Hematopoietic multipotent progenitor cell (in vitro differentiated cells): ENCODE results near the gene TMEM200A. TPM values are rescaled to one million over a fixed set of nuclear protein-coding genes. Genes with fewer than 3 reads are reported as not detected.
A peak's percentile ranks its signal among the peaks of the same experiment; 100 is the strongest.

Experiments
- DNase-seq, 3 donors: peaks; one replicate each; pipeline ENCODE4 v3.0.0-alpha.2; 2011 to 2015; ENCODE audit warnings: low read depth in 2 of 3, low spot score in 2 of 3
- total RNA-seq: library from RNA; depleted of rRNA; stranded (reverse); fragments of >200 nt; gene quantifications from one replicate; pipeline ENCODE4 v1.2.3, GENCODE V29; 2012

The TMEM200A gene
- total RNA-seq, 1 donor: 3.5 TPM

DNA sequence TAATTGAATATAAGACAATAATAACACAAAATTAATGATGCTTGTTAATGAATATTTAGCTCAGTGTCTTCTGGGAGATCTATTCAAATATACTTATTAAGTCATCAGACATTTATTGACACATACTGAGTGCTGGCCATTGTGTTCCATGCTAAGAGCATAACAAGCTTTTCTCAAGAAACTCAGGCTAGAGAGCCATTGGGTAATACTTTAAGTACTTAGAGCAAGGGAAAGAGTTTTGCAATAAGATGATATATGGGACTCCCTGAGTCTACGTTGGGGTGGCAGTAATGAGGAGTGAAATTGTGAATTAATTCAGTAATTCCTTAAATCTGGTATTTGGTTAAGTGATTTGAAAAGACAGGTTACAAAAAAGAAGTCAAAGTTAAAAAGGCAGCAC is 11.1 kb downstream of the TMEM200A start:
- DNase-seq: no peak

DNA sequence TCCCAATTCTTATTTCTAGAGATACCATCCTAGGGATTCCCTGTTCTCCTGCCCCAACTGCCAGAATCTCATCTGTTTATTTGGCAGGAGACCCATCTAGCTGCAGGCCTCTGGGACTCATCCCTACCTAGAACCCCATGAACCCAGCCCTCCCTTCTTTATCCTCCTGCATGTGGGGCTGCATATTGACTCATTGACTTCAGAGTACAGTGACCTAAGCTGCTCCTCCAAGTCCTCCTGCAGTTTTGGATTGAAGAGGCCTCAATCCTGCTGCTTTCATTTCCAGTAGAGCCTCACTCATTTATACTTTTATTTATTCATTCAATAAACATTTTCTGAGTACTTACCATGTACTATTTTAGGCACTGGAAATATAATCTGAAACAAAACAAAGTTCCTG is 11.6 kb downstream of the TMEM200A start:
- no peak for DNase-seq

DNA sequence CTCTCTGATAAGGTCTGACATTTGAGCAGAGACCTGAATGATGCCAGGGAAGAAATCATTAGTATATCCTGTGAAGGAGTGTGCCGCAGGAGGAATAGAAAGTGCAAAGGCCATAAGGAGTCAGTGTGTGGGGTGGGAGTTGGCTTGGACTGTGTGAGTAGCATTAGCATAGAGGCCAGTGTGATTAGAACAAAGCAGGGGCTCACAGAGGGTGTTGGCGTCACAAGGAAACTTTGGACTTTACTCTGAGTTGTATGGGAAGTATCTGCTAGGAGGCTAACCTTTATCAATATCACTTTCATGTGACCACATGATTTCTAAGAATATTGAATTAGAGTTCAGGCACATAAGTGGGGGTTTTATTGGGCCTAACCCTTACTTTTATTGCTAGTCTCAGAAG is 12.1 kb downstream of the TMEM200A start:
- DNase-seq: no peak

DNA sequence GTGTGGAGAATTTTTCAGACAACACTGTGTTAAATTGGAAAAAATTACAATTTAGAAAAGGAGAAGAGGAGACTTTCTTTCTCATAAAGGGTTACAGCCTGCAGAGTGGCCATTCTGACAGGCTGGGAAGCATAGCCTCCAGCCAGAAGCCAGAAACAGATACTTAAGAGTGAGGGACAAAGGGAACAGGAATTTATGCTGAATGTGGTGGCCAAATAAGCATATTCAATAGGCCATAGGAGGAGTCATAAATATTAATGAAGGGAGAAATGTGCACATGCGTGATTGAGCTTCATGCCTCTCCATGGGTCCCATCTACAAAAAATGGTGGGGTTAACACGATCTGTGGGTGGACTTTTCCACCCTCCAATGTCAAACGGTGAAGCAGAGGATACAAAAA is 13.4 kb downstream of the TMEM200A start:
- DNase-seq: no peak

DNA sequence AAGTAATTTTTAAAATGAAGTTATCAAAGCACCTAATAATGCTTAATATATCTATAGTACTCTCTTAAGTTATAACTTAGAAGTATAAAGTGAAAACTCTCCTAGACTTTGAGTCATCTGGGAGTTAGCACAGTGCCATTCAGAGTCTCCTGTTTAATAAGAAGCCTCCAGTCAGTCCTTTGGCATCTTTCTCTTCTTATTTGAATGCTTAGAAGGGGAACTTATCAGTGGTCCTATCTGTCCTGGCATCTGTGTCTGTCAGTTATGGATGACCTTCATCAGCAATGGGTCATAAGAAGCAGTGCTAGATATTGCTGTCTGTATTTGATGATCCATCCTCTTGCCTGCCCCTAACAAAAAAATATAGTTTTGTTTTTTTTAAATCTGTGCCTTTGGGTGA is 15.2 kb downstream of the TMEM200A start:
- DNase-seq: no peak

DNA sequence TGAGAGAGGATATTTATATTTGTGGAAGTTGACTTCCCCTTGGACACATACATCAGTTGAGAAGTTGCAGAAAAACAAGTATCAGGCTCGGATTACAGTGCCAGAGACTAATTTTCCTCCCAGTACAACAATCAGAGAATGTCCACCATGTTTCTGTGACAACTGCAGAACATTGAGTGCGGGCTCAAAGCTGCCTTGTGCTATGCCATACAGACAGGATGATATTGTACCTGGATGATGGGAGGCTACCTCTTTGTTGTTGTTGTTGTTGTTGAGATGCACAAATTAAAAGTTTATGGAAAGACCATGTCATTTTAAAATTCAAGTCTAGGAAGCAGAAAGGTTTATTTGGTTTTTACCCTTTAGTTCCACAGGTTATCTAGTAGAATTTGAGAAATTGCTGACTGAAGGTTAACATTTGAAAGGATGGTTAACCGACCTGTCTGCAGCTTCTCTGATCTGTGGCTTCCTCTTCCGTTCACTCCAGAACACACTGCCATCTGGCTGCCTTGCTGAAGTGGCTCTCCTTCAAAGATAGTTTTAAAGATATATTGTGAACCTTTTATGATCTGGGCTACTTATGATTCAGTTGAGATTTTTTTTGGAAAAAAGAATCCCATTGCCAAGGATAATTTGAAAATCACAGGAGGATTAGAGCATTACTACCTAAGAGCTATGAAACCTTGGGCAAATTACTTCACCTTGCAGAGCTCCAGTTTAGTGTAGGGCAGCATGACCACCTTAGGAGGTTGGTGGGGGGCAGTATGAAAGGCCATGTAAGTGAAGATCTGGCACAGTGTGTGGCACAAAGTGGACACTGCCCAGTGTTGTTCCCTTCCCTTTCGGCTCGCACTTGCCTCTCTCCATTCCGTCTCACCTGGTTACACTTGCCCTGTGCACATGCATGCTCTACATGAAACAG is 15.9 kb downstream of the TMEM200A start:
- DNase-seq: peak in 2 of 3 donors; percentile 51 to 84

DNA sequence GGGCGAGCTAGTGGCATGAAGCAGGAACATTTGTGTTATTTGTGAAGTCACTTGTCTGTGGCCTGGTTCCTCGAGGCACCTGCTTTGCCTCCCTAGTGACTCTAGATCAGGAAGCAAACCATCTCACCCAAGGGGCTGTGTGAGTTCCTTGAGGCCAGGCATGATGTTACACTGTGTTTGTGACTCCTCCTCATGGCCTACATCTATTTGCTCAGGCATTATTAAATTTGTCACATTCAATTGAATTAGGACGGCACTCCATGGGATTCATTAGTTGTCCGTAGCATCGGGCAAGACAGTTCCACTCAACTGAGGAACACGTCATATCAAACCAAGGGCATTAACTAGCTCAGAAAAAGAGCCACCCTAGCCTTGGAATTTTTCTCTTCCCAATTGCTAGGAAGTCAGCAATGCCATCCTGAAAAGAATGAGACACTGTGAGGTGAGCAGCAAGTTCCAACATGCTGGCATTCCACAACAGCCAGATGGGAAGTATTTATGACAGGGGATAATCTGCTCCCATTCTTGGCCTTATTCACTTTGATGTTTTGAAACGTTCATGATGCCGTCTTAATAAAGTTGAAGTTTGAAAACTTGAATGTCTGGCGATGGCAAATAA is 17.2 kb downstream of the TMEM200A start:
- no peak for DNase-seq

DNA sequence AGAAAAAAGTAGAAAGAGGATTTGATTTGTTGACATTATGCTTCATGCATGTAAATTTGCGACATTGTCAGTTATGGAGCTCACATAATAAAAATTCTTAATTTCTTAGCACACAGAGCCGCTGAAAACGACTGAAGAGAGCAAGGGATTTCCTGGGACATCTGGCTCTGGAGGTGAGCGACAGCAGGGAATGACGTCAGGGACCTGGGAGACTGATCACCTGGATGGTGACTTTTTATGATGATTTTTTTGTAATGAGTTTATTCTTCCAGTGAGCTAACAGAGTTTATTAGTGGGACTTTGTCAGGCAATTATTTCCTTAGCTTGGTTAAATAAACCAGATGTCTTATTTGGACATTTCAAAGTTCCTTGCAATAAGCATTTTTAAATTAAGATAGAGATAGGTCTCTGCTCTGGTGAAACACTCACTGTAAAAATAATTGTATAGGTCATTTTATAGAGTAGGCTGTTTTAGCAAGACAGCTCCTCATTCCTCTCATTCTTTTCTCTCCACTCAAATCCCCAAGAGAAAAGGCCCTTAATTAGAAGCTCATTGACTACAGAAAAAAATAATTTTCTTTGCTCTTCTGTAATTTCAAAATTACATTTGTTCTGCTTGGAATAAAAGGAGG is 19.4 kb downstream of the TMEM200A start:
- DNase-seq: no peak

DNA sequence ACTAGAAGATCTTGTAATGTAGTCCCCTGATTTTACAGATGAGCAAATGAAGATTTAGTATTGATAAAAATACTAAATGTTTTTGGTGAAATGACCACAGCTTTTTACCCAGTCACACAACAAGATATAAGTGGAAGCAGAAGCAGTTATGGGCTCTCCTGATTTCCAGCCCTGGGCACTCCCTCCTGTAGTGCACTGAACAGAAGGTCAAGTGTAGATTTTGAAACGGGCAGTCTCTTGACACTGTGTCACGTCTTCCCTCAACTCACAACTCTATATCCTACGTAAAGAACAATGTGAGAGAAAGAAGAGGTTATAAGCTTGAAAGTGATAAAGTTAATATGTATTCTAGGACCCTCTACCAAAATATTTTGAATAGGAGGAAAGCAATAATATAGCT is 23.3 kb downstream of the TMEM200A start:
- no peak for DNase-seq

DNA sequence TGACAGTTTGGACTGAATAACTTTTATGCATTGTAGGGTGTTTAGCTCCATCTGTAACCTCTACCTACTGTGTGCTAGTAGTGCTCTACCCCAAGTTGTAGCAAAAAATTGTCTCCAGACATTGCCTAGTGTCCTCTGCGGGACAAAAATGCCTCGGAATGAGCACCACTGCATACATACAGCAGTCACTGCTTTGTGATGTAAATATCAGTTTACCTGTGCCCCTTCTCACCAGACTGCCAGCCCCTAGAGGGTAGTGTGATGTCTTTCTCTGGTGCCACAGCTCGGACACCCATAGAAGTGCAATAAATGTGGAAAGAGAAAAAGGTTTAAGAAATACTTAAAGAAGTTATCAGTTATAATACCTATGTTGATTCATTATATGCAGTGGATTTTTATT is 25.1 kb downstream of the TMEM200A start:
- no peak for DNase-seq

DNA sequence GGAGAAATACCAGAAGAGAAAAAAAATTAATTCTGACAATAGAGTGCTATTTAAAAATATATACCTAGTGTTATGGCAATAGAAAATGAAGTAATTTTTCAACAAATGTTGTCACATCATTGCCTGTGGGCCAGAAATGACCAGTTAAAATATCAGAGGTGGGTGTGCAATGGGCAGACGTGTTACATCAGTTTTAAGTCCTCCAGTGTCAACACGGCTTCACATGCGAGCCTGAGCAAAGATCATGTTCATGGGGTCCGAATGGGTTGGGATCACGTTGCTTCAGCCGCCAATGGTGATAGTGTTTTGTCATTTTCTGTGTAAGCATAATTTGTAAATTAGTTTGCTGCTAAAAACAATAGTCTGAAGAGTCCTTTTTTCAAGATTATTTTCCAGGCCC is 27.5 kb downstream of the TMEM200A start:
- no peak for DNase-seq

DNA sequence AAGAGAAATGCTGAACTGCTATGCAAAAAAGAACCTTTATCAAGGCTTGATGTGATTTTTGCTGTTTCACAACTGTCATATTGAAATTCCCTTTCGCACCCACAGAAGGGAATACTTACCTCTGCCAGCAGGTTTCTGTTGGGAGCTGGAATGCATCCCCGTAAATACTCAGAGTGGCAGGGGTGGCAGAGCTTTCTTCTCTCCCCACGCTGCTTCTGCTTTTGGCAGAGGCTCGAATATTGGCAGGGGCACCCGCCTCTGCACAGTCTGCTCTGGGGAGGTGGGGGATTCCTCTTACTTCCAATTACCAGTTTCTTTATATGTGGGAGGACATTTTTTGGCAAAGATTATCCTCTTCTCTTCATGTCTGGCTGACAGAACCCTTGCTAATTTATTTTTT is 28.4 kb downstream of the TMEM200A start:
- DNase-seq: no peak

DNA sequence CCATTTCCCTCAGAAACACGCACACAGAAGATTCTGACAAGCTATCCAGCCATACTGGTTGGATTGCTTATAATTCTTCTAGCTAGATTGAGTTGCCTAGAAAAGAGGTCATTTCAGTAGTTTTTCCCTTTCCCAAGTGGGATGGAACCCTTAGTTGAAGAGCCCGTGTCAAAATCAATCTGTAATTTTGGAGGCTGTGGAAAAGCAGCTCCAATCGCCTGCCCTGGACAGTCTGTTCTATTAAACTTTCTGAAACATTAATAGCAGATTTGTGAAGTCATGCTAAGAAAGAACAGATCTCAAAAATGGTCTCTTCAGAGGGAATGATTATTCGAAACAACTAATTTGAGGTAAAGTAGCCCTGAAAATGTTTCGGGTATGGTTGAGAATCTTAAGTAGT is 29.3 kb downstream of the TMEM200A start:
- no peak for DNase-seq

DNA sequence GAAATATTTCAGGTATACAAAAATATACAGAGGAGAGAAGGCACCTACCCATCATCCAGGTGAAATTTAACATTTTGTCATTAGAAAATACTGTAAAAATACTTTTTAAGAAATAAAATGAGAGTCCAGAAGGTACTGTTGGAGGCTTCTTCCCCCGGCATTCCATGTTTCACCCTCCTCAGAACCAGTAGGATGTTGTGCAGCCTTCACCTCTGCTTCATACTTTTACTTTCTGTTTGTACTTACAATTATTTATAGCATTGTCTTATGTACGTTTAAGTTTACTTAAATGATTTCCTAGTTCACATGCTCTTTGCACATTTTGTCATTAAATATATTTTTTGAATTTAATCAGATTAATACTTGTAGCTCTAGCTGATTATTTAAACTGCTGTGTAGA is 30.9 kb downstream of the TMEM200A start:
- DNase-seq: no peak

DNA sequence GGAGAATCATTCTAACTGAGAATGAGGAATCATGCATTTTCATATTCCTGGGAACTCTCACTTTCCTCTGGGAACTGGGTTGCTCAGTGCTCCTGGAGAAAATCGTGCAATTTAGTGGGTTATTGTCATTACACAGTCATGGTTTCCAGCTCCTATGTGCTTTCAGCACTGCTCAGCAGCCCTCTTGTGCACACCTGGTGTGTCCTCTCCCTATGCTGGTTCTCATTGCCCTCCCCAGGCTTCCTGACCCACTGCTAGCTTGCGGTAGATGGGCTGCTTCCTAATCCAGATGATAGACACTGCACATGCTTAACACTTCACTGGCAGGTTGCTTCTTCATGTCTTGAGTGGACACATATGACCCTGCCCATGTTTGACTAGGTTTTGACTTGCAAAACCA is 39.7 kb downstream of the TMEM200A start:
- no peak for DNase-seq

DNA sequence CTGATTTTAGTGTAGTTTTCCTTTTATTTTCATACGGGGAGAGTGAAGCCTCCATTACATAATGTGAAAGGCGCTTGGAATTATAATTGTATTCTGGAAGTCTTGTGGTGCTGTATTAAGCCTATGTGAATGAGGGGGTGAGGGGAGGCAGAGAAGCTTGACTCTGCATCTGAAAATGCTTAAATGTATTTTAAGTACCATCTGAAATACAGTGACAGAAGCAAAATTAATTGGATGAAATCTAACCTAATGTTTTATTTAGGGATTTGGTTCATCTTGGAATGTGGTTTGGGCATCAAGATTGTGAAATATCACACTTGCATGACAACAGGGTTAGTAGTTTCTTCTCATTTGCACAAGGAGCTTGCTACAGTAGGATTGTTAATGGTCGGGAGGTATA is 41.2 kb downstream of the TMEM200A start:
- no peak for DNase-seq

DNA sequence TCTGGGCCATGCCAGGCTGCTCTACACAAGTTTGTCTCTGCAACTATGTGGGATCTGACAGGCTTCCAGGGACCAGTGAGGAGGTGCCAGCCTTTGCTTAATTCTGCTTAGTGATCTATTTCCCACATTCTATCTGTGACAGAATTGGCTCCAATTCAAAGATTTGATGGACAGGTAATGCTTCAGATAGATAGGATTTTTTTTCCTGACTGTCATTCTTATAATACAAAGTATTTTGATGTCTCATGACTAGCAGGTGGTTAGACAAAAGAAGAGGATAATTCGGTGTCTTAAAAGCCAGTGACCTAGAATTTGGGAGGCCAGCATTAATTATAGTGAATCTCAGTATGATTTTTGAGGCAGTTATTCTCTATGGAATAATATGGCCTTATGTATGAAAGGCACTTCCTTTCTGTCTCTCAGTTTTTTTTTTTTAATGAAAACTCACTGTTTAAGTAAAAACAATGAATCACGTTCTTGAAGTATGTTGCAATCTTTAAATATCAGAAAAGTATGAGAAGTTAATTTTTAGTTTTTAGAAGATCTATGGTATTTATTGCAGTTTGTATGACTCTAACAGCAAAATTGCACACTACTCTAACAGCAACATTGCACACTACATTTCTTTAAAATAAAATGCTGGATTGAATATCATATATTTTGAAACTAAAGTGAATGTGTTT is 43.7 kb downstream of the TMEM200A start:
- no peak for DNase-seq

DNA sequence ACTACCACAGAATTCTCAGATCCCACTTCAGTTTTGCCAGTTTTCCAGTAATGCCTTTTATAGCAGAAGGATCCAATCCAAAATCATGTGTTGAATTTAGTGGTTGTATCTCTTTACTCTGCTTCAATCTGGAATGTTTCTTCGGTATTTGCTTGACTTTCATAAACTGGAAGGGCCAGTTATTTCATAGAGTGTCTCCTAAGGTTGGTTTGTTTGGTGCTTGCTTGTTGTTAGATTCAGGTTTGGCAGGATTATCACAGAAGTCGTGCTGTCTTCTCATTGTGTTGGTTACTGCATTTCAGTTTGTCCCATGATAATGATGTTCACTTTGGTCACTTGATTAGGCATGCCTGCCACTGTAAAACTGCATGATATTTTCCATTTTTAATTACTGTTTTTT is 45.7 kb downstream of the TMEM200A start:
- no peak for DNase-seq

DNA sequence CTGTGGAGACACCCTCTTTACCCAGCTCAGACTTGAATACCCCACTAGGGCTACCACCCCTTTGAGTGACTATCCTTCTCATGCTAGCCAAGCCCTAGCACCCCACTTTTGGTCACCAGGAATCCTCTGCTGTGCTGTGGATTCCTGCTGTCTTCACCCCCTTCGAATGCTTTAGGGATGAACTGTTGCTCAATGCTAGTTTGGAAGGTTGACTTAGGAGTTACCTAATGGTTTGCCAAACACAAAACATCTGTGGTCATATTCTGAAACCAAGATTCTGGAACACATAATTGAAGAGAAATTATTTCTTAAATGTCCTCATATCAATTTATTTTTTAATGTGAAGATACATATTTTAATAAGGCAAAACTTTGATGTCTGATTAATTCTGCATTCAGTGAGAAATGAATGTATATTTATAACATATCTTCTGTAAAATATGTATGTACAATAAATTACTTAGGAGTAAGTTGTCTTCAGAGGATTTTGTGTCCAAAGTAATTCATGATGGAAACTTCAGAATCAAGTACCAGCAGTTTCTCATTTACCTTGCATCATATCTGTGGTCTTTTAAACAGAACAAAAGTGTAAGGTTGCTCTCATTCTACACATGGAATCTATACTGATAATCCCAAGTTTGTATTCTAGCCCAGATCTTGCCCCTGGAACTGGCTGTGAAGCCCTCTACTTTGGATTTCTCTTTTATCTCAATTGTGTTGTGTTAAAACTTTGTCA is 46.9 kb downstream of the TMEM200A start:
- no peak for DNase-seq

DNA sequence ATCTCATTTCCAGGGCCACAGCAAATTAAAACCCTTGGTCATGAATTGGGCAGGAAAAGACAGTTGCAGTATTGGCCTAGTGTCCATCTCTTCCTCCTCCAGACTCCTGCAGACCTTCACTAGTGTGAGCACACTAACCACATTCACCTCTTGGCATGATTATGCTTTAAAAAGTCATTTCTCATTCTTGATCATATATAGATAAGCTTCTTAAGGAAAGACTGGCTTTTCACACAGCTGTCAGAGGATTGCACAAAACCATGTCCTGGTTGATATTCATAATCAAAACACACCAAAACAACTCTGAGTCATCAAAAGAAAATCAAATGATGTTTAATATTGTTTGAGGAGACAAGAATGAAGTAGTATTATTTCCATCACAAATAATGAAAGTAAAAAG is 52.1 kb downstream of the TMEM200A start:
- DNase-seq: peak in 2 of 3 donors; percentile 12 to 14

DNA sequence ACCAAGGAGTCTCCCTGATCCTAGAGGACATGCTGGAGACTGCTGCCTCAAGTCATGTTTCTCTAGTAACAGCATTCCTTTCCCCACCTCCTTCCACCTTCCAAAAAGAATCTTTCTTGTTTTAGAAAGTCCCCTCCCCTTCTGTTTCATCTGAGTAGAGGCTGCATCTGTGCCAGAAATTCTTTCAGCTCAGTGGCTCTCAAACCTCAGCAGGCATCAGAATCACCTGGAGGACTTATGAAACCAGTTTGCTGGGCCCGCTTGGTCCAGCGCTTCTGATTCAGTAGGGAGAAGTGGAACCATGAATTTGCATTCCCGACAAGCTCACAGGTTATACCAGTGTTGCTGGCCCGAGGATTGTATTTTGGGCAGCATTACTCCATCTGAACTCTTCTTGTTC is 55.1 kb downstream of the TMEM200A start:
- no peak for DNase-seq
